Keratinocyte (primary cell): ENCODE results near the gene BCORL1. TPM values are rescaled to one million over a fixed set of nuclear protein-coding genes. Genes with fewer than 3 reads are reported as not detected.
A peak's percentile ranks its signal among the peaks of the same experiment; 100 is the strongest.

ENCODE experiments used
- DNase-seq: peaks from one replicate; pipeline ENCODE4 v3.0.0-alpha.2; 2011; ENCODE audit warnings: low read depth, missing footprints, low spot score
- FAIRE-seq: peaks from 2 replicates; lab custom pipeline; 2011; peaks lifted over from hg19 to GRCh38; lab: Jason Lieb, UNC
- H2AFZ ChIP-seq: 2 replicates; pipeline ENCODE4 v1.6.0; 2012; ENCODE audit warnings: low read length, control low read depth, inconsistent platforms; ENCODE audit not compliant: control insufficient read depth
- H3K27ac ChIP-seq: 2 replicates; pipeline ENCODE4 v1.5.1; 2011; ENCODE audit warnings: low read length; ENCODE audit not compliant: control insufficient read depth, insufficient read depth
- H3K27me3 ChIP-seq: 3 replicates; pipeline ENCODE4 v1.6.0; 2011; ENCODE audit warnings: low read length; ENCODE audit not compliant: control insufficient read depth, insufficient read depth; ENCODE audit errors: extremely low read depth
- H3K36me3 ChIP-seq, 2 experiments: 2 replicates in 1 of 2; 3 replicates in 1 of 2; pipeline ENCODE4 v1.5.1; 2011; ENCODE audit warnings: low read length in 2 of 2, mild to moderate bottlenecking in 1 of 2; ENCODE audit not compliant: control insufficient read depth in 2 of 2, insufficient read depth in 2 of 2; ENCODE audit errors: extremely low read depth in 1 of 2
- H3K4me1 ChIP-seq: 3 replicates; pipeline ENCODE4 v1.5.1; 2011; ENCODE audit warnings: low read length; ENCODE audit not compliant: control insufficient read depth, insufficient read depth; ENCODE audit errors: extremely low read depth
- H3K4me2 ChIP-seq: 3 replicates; pipeline ENCODE4 v1.6.0; 2011; ENCODE audit warnings: low read depth, low read length; ENCODE audit not compliant: control insufficient read depth, insufficient read depth; ENCODE audit errors: extremely low read depth
- H3K4me3 ChIP-seq, 3 experiments: fragments of 200-600 bp in 1 of 3; sonication (generic) in 1 of 3; 2 replicates in 2 of 3; 3 replicates in 1 of 3; pipeline ENCODE4 v1.5.1; 2011 to 2016; ENCODE audit warnings: low read length in 3 of 3, mild to moderate bottlenecking in 3 of 3, control low read depth in 2 of 3, inconsistent platforms in 1 of 3, low read depth in 1 of 3, mixed read lengths in 1 of 3, mixed run types in 1 of 3, moderate library complexity in 1 of 3; ENCODE audit not compliant: control insufficient read depth in 2 of 3, insufficient read depth in 2 of 3; ENCODE audit errors: extremely low read depth in 1 of 3
- H3K79me2 ChIP-seq: 2 replicates; pipeline ENCODE4 v1.6.0; 2012; ENCODE audit warnings: low read length; ENCODE audit not compliant: control insufficient read depth, insufficient read depth
- H3K9ac ChIP-seq: 3 replicates; pipeline ENCODE4 v1.6.0; 2011; ENCODE audit warnings: low read length; ENCODE audit not compliant: control insufficient read depth, insufficient read depth; ENCODE audit errors: extremely low read depth
- H3K9me1 ChIP-seq: 3 replicates; pipeline ENCODE4 v1.6.0; 2011; ENCODE audit warnings: low read length; ENCODE audit not compliant: control insufficient read depth, insufficient read depth; ENCODE audit errors: extremely low read depth
- H3K9me3 ChIP-seq: 2 replicates; pipeline ENCODE4 v1.5.1; 2012; ENCODE audit warnings: low read depth, low read length; ENCODE audit not compliant: control insufficient read depth
- H4K20me1 ChIP-seq: 3 replicates; pipeline ENCODE4 v1.6.0; 2011; ENCODE audit warnings: low read length; ENCODE audit not compliant: control insufficient read depth, insufficient read depth; ENCODE audit errors: extremely low read depth
- EZH2 ChIP-seq: IDR thresholded peaks from one replicate; pipeline ENCODE4 v1.6.1; 2012; ENCODE audit warnings: inconsistent platforms, mild to moderate bottlenecking, low read length, moderate library complexity
- dilution Hi-C: fragments of 300-500 bp; cut with MboI; formaldehyde crosslinking; loops from one replicate; pipeline ENCODE4 v1.7.0; 2020; ENCODE audit warnings: low sequenced_read_pairs; ENCODE audit not compliant: extremely low pct_ligation_motif_present
- polyA plus RNA-seq, 5 experiments: library from polyadenylated mRNA; depleted of rRNA in 3 of 5; stranded (reverse) in 3 of 5; stranded (forward) in 1 of 5; unstranded in 1 of 5; fragments of >200 nt; gene quantifications; 1 replicate in 1 of 5; 2 replicates in 3 of 5; 3 replicates in 1 of 5; pipeline versions ENCODE4 v1.2.1 to v1.2.3, GENCODE V29; 2011 to 2012; ENCODE audit warnings: missing spikeins in 2 of 5, low read depth in 1 of 5, low replicate concordance in 1 of 5
- TF ChIP-seq, protein P1 (sequence below), 3 experiments: IDR thresholded peaks in 1 of 3; conservative IDR thresholded peaks in 1 of 3; optimal IDR thresholded peaks in 1 of 3; 2 replicates in 2 of 3; 3 replicates in 1 of 3; pipeline versions ENCODE3 to v1.5.1; 2011; ENCODE audit warnings: low read length in 3 of 3, mild to moderate bottlenecking in 3 of 3, moderate library complexity in 2 of 3, control low read depth in 1 of 3, inconsistent platforms in 1 of 3; ENCODE audit not compliant: insufficient read depth in 2 of 3; ENCODE audit errors: extremely low read depth in 1 of 3

BCORL1 gene
- polyA plus RNA-seq, 1 donor (not counting 4 experiments of a cell fraction or from before 2014, with no cell fraction given), result 0.54 TPM

DNA sequence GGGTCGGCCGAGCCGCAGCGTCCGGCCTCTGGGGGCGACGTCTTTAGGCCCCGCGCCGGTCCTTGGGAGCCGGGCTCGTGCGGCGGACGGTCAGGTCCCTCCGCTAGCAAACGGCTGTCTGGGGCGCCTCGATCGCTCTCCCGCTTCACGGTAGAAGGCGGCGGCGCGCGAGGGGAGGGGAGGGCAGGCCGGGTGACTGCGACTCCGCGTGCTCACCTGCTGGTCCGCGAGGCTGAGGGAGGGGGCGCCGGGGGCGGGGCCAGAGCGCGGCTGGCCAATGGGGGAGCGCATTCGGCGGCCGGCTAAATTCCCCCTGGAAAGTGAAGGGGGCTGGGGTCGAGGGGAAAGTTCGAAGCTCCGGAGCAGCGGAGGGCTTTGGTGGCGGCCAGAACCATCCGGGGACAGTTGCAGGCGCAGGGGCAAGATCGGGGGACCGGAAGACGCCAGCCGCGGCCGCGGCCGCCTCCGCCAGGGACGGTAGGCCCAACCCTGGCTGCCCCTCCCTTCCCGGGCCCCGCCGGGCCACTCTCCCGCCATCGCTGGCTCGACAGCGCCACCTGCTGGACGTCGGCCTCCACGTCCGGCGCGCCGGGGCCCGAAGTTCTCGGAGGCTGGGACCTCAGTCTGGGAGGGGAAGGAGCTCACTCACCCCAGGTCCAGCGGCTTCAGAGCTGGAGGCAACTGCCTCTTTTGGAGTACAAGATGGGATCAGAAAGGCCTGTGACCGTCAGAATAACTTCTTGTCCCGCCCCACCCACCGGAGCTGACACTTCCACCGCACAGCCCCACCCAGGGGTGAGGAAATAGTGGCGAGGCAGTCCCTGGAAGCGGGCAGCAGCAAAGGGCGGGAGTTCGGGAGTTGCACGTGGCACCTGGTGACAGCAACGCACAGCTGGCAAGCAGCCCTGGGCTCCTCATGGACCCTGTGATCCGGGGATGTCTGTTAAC, 78.0 kb downstream of the BCORL1 start:
- Histone ChIP-seq H3K4me2 (peak overlapping the region; percentile 60), H3K9me3 (no peaks in the 10 kb centered on the region), H3K27me3 (no peaks in the 10 kb centered on the region), H3K4me1 (peaks cover 3% of the 10 kb centered on the region), H3K9ac (peak overlapping the region; percentile 61), H3K9me1 (no peaks in the 10 kb centered on the region), H3K36me3 (peaks cover 0 to 3% of the 10 kb centered on the region in 2 experiments), H2AFZ (peak overlapping the region; percentile 53), H3K27ac (peak overlapping the region; percentile 8), H3K4me3 (peak overlapping the region; percentile 32 to 49 (median 44)), H3K79me2 (no peaks in the 10 kb centered on the region), H4K20me1 (no peaks in the 10 kb centered on the region)
- DNase-seq (no peak), FAIRE-seq (no peak)
- TF ChIP-seq, protein P1, sequence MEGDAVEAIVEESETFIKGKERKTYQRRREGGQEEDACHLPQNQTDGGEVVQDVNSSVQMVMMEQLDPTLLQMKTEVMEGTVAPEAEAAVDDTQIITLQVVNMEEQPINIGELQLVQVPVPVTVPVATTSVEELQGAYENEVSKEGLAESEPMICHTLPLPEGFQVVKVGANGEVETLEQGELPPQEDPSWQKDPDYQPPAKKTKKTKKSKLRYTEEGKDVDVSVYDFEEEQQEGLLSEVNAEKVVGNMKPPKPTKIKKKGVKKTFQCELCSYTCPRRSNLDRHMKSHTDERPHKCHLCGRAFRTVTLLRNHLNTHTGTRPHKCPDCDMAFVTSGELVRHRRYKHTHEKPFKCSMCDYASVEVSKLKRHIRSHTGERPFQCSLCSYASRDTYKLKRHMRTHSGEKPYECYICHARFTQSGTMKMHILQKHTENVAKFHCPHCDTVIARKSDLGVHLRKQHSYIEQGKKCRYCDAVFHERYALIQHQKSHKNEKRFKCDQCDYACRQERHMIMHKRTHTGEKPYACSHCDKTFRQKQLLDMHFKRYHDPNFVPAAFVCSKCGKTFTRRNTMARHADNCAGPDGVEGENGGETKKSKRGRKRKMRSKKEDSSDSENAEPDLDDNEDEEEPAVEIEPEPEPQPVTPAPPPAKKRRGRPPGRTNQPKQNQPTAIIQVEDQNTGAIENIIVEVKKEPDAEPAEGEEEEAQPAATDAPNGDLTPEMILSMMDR (optimal IDR thresholded peaks at IDR 0.05 in 1 of 3, IDR thresholded peaks at IDR 0.05 in 1 of 3, conservative IDR thresholded peaks at IDR 0.05 in 1 of 3; ENCODE audit: extremely low read depth in 1 of 3, insufficient read depth in 2 of 3, low read length in 3 of 3), result peak; percentile 48 to 83 (median 74)
- no peak for TF ChIP-seq EZH2
- dilution Hi-C loops, result no loop called here

DNA sequence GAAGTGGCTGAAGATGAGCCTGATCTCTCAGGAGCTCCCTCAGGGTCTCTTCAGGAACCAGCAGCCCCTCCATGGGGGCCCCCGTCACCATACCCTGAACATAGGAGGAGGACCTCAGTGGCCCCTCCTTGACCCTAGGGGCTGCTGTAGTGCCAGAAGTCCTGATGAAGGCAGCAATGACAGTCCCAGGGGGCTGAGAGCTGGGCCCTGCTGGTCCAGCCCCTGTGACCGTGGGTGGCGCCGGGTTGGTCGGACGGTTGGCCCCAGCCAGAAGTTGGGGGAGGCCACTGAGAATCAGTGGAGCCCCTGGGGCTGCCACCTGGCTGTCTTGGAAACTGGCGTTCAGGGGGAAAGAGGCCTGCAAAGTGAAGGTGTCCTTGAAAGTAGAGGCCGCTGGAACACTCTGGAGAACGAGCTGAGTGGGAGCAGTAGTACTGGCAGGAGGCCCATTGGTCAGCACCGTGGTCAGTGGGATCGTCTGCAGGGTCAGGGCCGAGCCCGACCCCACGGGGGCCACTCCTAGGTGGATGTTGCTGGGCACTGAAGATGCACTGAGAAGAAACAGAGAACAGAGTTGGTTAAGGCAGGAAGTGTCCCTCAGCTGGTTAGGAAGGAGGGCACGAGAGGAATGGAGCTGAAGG, 84.7 kb downstream of the BCORL1 start:
- H3K4me3 ChIP-seq, result no peak overlapping the region
- no peaks in the 10 kb centered on the region for H3K27me3 ChIP-seq
- no peak for TF ChIP-seq EZH2
- TF ChIP-seq, protein P1 (optimal IDR thresholded peaks at IDR 0.05 in 1 of 3, IDR thresholded peaks at IDR 0.05 in 1 of 3, conservative IDR thresholded peaks at IDR 0.05 in 1 of 3; ENCODE audit: extremely low read depth in 1 of 3, insufficient read depth in 2 of 3, low read length in 3 of 3), result no peak
- no peaks in the 10 kb centered on the region for H3K4me1 ChIP-seq
- H3K4me2 ChIP-seq, result no peak overlapping the region
- H3K9me3 ChIP-seq, result no peaks in the 10 kb centered on the region
- no peak overlapping the region for H2AFZ ChIP-seq
- FAIRE-seq (no peak), DNase-seq (no peak)
- dilution Hi-C loops, result no loop called here
- no peaks in the 10 kb centered on the region for H3K9me1 ChIP-seq
- H4K20me1 ChIP-seq, result no peaks in the 10 kb centered on the region
- H3K36me3 ChIP-seq, result peaks cover 0 to 20% of the 10 kb centered on the region in 2 experiments
- H3K79me2 ChIP-seq, result no peaks in the 10 kb centered on the region
- H3K9ac ChIP-seq, result no peak overlapping the region
- H3K27ac ChIP-seq, result no peak overlapping the region
